C4-2B (cell line): ENCODE measurements around the gene DPP6.

Experiments used
- ZFX ChIP-seq: fragments of 450-650 bp; IDR thresholded peaks from 2 replicates; pipeline ENCODE4 v1.6.1; 2017
- TF ChIP-seq, protein P1 (sequence below): fragments of 450-650 bp; conservative IDR thresholded peaks from 2 replicates; pipeline ENCODE4 v1.5.1; 2017; ENCODE audit warnings: mild to moderate bottlenecking

DNA sequence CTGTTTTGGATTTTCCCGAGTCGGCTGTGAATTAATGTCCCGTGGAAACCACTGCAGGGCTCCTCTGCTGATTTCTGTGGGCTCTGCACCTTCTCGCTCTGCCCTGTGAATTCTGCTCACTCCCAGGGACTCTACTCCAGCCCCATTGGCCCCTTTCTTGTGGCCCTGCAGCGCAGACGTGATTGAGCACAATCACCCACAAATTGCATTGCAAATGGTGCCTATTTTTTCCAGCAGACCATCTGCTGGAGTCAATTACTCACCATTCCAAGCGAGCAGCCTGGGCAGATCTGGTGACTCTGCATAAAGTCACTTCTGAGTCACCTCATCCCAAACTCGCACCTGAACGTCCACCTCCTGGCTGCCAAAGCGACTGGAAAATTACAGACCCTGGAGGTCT lies 714.9 kb downstream of the DPP6 start:
- TF ChIP-seq, protein P1, sequence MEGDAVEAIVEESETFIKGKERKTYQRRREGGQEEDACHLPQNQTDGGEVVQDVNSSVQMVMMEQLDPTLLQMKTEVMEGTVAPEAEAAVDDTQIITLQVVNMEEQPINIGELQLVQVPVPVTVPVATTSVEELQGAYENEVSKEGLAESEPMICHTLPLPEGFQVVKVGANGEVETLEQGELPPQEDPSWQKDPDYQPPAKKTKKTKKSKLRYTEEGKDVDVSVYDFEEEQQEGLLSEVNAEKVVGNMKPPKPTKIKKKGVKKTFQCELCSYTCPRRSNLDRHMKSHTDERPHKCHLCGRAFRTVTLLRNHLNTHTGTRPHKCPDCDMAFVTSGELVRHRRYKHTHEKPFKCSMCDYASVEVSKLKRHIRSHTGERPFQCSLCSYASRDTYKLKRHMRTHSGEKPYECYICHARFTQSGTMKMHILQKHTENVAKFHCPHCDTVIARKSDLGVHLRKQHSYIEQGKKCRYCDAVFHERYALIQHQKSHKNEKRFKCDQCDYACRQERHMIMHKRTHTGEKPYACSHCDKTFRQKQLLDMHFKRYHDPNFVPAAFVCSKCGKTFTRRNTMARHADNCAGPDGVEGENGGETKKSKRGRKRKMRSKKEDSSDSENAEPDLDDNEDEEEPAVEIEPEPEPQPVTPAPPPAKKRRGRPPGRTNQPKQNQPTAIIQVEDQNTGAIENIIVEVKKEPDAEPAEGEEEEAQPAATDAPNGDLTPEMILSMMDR: no peak
- no peak for TF ChIP-seq ZFX
